GM12892 (cell line): ENCODE data around the gene USP4.

ENCODE experiments used
- POLR2A ChIP-seq: IDR thresholded peaks from 2 replicates; pipeline ENCODE4 v1.6.1; 2011; ENCODE audit warnings: low read depth, low read length, control low read depth
- POLR2AphosphoS5 ChIP-seq: IDR thresholded peaks from 2 replicates; pipeline ENCODE4 v1.6.1; 2011; ENCODE audit warnings: low read depth, low read length, control low read depth

- no peak for TF ChIP-seq POLR2AphosphoS5
- TF ChIP-seq POLR2A: no peak
These were observed 6.8 kb downstream of the USP4 start for GRCh38 chr3:49333091-49333490.
